HG03025 (cell line): ENCODE results near the gene AMY1C.
"Not testable (repeated sequence)": the region's sequence is repeated elsewhere in the genome, so short reads cannot be mapped to it uniquely, and the experiment has no call there.

ENCODE experiments used
- ATAC-seq: cut with Tn5 transposase; IDR thresholded peaks from one replicate; pipeline ENCODE4 v1.9.1; 2021; ENCODE audit warnings: mild to moderate bottlenecking, moderate library complexity; ENCODE audit not compliant: unreplicated experiment, low FRiP score

The AMY1C gene

GRCh38 chr1:103749598-103749997, at the start of gene AMY1C:
Gene AMY1C, plus strand, starts transcription at chr1:103749898. Its CDS starts 572 bp downstream, at chr1:103750470.
- not testable (repeated sequence) for ATAC-seq

GRCh38 chr1:103700669-103701068, 49.0 kb upstream of the AMY1C start:
- ATAC-seq = not testable (repeated sequence)

- not testable (repeated sequence) for ATAC-seq
Observed at GRCh38 chr1:103701256-103701655, 48.4 kb upstream of the AMY1C start.

GRCh38 chr1:103707670-103708069, 42.0 kb upstream of the AMY1C start:
- ATAC-seq = not testable (repeated sequence)

GRCh38 chr1:103710381-103710780, 39.3 kb upstream of the AMY1C start:
- ATAC-seq = not testable (repeated sequence)

- not testable (repeated sequence) for ATAC-seq
Observed at GRCh38 chr1:103717404-103717803, 32.3 kb upstream of the AMY1C start.

- not testable (repeated sequence) for ATAC-seq
Observed at GRCh38 chr1:103721473-103721872, 28.2 kb upstream of the AMY1C start.

- not testable (repeated sequence) for ATAC-seq
Observed at GRCh38 chr1:103735334-103735733, 14.4 kb upstream of the AMY1C start.

GRCh38 chr1:103738031-103738430, 11.7 kb upstream of the AMY1C start:
- not testable (repeated sequence) for ATAC-seq

- not testable (repeated sequence) for ATAC-seq
Observed at GRCh38 chr1:103744449-103744848, 5.2 kb upstream of the AMY1C start.

- not testable (repeated sequence) for ATAC-seq
Observed at GRCh38 chr1:103745040-103745439, 4.7 kb upstream of the AMY1C start.

GRCh38 chr1:103748273-103748672, 1.4 kb upstream of the AMY1C start:
- ATAC-seq = not testable (repeated sequence)

- ATAC-seq = no peak
Observed at GRCh38 chr1:103761896-103762295, 12.2 kb downstream of the AMY1C start.

GRCh38 chr1:103779932-103780331, 30.2 kb downstream of the AMY1C start:
- no peak for ATAC-seq

- ATAC-seq = peak; percentile 55
Observed at GRCh38 chr1:103783944-103784377, 34.3 kb downstream of the AMY1C start.

- no peak for ATAC-seq
Observed at GRCh38 chr1:103788377-103788776, 38.7 kb downstream of the AMY1C start.

GRCh38 chr1:103790172-103790571, 40.5 kb downstream of the AMY1C start:
- no peak for ATAC-seq
